ENCODE results near the gene BLTP3B.
A peak's percentile ranks its signal among the peaks of the same experiment; 100 is the strongest.
"Not testable (repeated sequence)": the region's sequence is repeated elsewhere in the genome, so short reads cannot be mapped to it uniquely, and the experiment has no call there.

The BLTP3B gene, protein sequence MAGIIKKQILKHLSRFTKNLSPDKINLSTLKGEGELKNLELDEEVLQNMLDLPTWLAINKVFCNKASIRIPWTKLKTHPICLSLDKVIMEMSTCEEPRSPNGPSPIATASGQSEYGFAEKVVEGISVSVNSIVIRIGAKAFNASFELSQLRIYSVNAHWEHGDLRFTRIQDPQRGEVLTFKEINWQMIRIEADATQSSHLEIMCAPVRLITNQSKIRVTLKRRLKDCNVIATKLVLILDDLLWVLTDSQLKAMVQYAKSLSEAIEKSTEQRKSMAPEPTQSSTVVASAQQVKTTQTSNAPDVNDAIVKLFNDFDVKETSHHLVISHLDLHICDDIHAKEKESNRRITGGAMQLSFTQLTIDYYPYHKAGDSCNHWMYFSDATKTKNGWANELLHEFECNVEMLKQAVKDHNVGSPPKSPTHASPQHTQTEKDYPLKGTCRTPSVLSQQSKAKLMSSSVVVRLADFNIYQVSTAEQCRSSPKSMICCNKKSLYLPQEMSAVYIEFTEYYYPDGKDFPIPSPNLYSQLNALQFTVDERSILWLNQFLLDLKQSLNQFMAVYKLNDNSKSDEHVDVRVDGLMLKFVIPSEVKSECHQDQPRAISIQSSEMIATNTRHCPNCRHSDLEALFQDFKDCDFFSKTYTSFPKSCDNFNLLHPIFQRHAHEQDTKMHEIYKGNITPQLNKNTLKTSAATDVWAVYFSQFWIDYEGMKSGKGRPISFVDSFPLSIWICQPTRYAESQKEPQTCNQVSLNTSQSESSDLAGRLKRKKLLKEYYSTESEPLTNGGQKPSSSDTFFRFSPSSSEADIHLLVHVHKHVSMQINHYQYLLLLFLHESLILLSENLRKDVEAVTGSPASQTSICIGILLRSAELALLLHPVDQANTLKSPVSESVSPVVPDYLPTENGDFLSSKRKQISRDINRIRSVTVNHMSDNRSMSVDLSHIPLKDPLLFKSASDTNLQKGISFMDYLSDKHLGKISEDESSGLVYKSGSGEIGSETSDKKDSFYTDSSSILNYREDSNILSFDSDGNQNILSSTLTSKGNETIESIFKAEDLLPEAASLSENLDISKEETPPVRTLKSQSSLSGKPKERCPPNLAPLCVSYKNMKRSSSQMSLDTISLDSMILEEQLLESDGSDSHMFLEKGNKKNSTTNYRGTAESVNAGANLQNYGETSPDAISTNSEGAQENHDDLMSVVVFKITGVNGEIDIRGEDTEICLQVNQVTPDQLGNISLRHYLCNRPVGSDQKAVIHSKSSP (N-terminal part only)

DNA sequence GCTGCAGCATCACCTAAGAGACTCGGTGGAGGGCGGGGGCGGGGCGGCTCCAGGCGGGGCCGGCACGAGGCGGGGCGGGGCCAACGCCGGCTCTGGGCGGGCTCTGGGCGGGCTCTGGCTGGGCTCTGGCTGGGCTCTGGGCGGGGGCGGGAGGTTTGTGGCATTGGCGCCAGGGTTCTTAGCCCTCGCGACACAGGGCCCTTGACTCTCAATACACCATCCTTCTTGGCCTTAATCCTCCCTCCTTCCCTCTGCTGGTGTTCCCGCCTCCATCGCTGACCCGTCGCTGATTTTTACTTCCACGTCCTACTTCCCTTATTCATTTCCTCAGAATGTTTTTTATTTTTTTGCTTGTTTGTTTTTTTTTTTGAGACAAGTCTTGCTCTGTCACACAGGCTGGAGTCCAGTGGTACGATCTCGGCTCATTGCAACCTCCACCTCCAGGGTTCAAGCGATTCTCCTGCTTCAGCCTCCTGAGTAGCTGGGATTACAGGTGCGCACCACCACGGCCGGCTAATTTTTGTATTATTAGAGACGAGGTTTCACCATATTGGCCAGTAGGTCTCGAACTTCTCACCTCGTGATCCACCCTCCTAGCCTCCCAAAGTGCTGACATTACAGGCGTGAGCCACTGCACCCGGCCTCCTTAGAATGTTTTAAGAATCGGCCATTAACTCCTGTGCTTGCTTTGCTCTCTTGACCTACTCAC lies at the start of gene BLTP3B:
Gene BLTP3B (minus strand): TSS at position 24 of the 709 bp plus-strand sequence. CDS start 239 bp downstream, outside the sequence.
- H3K4me3 ChIP-seq (ENCODE audit: control insufficient read depth, low read depth, low read length), result peak within 1 kb of the TSS; percentile 88
- TF ChIP-seq, protein P1, sequence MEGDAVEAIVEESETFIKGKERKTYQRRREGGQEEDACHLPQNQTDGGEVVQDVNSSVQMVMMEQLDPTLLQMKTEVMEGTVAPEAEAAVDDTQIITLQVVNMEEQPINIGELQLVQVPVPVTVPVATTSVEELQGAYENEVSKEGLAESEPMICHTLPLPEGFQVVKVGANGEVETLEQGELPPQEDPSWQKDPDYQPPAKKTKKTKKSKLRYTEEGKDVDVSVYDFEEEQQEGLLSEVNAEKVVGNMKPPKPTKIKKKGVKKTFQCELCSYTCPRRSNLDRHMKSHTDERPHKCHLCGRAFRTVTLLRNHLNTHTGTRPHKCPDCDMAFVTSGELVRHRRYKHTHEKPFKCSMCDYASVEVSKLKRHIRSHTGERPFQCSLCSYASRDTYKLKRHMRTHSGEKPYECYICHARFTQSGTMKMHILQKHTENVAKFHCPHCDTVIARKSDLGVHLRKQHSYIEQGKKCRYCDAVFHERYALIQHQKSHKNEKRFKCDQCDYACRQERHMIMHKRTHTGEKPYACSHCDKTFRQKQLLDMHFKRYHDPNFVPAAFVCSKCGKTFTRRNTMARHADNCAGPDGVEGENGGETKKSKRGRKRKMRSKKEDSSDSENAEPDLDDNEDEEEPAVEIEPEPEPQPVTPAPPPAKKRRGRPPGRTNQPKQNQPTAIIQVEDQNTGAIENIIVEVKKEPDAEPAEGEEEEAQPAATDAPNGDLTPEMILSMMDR (conservative IDR thresholded peaks at IDR 0.05; ENCODE audit: control insufficient read depth, insufficient read depth, low read depth, low read length), result no peak
- DNase-seq (ENCODE audit: low read depth), result peak; percentile 63

DNA sequence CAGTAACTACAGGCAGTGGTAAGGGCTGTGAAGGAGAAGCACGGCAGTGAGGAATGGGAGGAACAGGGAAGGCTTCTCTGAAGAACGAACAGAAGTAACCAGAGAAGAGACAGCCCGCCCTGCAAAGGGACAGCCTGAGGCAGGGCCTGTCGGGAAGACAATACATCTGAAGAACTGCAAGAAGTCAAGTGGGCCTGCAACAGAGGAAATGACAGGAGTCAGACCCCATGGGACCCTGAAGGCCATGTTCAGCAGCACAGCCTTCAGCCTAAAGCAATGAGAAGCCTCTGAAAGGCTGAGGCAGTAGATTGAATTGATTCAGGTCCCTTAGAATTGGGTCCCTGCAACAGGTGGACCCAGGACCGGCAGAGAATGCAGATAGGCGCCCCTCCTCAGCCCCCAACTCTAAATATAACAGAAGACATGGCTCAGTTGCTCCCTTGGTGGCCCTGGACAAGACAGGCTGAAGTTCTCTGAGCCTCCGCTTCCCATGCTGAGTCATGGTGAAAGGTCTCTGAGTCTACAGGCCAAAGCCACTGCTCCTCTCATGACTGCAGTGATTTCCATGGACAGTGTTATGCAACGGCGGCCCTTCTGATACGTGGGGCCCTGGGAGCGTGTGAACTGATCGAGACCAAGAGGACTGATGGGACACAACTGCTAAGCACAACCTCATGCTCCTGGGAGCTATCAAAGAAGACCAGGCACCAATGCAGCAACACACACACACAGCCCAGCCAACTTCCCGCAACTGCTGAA lies 47.1 kb upstream of the BLTP3B start:
- H3K4me3 ChIP-seq (ENCODE audit: control insufficient read depth, low read depth, low read length), result no peak overlapping the region
- no peak for DNase-seq (ENCODE audit: low read depth)
- TF ChIP-seq, protein P1 (conservative IDR thresholded peaks at IDR 0.05; ENCODE audit: control insufficient read depth, insufficient read depth, low read depth, low read length), result no peak

DNA sequence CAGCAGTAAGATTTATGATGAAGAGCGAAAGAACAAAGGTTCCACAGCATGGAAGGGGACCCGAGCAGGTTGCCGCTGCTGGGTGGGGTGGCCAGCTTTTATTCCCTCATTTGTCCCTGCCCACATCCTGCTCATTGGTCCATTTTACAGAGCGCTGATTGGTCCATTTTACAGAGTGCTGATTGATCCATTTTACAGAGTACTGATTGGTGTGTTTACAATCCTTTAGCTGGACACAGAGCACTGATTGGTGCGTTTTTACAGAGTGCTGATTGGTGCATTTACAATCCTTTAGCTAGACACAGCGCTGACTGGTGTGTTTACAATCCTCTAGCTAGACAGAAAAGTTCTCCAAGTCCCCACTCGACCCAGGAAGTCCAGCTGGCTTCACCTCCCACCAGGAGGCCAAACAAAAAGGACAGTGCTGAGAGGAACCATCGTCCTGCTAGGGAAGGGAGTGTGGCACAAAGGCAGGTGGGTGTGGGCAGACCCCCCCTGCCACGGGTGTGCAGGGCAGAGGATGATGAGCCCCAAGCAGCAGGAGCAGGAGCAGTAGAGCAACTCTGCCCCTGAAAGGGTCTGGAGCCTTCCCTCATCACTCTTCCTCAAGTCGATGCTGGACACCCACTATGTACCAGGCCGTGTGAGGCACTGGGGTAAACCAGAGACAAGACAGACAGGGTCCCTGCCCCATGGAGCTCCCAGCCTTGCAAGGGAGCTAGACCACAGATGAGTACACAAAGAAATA lies 46.4 kb upstream of the BLTP3B start:
- H3K4me3 ChIP-seq (ENCODE audit: control insufficient read depth, low read depth, low read length); DNase-seq (ENCODE audit: low read depth): not testable (repeated sequence)

DNA sequence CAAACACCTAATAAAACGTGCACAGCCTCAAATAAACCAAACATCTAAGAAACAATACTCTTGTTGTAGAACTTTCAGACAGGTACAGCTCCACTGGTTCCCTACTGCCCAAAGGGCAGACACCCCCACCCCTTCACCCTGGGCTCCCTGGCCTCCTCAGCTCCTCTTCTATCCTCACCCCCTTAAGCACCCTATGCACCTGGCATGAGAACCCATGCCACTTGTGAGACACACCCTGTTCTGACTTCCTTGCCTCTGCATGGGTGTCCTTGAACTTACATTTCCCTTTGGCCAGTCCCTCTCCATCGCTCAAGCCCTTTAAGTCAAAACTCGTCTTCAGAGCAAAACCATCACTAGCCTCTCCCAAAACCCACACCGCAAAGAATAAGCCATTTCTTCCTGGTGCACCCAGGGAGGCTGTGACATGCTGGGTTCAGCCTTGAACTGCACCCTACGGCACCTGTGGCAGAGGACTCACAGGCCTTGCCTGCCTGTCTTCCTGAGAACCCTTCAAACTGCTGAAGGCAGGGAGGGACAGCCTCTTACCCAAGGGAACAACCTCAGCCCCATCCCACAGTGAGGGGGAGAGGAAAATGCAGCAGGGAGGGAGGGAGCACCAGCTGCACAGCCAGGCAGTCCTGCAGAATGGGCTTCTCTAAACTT lies 45.3 kb upstream of the BLTP3B start:
- no peak overlapping the region for H3K4me3 ChIP-seq (ENCODE audit: control insufficient read depth, low read depth, low read length)
- TF ChIP-seq, protein P1 (conservative IDR thresholded peaks at IDR 0.05; ENCODE audit: control insufficient read depth, insufficient read depth, low read depth, low read length), result no peak
- no peak for DNase-seq (ENCODE audit: low read depth)

DNA sequence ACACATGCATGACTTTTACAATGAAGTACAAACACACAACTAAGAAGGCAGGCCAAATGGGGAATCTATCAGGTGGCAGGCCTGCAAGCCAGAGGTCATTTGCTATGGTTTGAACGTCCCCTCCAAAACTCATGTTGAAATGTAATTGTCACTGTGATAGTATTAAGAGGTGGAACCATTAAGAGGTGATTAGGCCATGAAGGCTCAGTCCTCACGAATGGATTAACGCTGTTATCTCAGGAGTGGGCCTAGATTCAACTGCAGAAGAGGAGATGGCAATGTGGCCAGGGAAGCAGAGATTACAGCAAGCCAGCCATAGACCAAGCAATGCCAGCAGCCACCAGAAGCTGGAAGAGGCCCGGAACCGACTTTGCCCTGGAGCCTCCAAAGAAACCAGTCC lies 44.4 kb upstream of the BLTP3B start:
- no peak overlapping the region for H3K4me3 ChIP-seq (ENCODE audit: control insufficient read depth, low read depth, low read length)
- DNase-seq (ENCODE audit: low read depth), result no peak
- TF ChIP-seq, protein P1 (conservative IDR thresholded peaks at IDR 0.05; ENCODE audit: control insufficient read depth, insufficient read depth, low read depth, low read length), result no peak
